ENCODE data around the gene HNRNPC. TPM values are rescaled to one million over a fixed set of nuclear protein-coding genes. Genes with fewer than 3 reads are reported as not detected.

The HNRNPC gene
- polyA plus RNA-seq, 1 donor (not counting 4 experiments of a cell fraction or from before 2014, with no cell fraction given): 871 TPM

DNA sequence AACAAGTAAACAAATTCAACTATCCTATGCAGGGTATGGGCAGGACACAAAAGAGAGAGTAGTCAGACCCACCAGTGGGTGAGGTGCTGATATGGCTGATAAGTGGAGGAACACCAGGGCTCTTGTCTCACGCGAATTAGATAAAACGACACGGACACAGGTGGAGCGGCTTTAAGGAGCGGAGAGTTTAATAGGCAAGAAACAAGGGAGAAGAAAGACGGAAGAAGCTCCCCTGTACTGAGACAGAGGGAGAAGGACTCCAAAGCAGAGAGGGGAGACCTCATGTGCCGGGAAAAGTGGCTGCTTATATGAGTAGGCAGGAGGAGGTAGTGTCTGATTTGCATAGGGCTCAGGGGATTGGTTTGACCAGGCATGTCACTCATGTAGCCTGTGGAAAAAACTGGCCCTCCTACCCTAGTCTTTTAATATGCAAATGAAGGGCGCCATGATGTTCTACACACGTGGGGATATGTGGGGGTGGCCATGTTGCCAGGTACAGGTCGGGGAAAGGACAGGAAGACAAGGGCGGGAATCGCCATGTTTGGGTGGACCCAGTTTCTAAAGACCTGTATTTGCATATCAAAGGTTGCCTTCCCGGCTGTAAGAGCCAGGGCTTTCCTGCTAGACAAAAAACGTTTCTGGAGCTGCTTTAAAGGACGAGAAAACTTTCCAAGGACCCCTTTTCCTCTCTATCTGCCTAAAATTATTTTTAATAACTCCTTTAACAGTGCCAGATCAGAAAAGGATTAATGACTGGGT lies 39.4 kb upstream of the HNRNPC start:
- Histone ChIP-seq H3K4me2 (ENCODE audit: control insufficient read depth, extremely low read depth, insufficient read depth, low read depth, low read length) (peak overlapping the region; percentile 95), H3K36me3 (ENCODE audit: control insufficient read depth in 2 of 2, extremely low read depth in 1 of 2, insufficient read depth in 2 of 2, low read length in 2 of 2) (no peaks in the 10 kb centered on the region), H3K27me3 (ENCODE audit: control insufficient read depth, extremely low read depth, insufficient read depth, low read length) (no peaks in the 10 kb centered on the region), H3K9me3 (ENCODE audit: control insufficient read depth, low read depth, low read length) (no peaks in the 10 kb centered on the region), H3K9ac (ENCODE audit: control insufficient read depth, extremely low read depth, insufficient read depth, low read length) (peak overlapping the region; percentile 80), H3K4me1 (ENCODE audit: control insufficient read depth, extremely low read depth, insufficient read depth, low read length) (peaks cover 8% of the 10 kb centered on the region), H4K20me1 (ENCODE audit: control insufficient read depth, extremely low read depth, insufficient read depth, low read length) (no peaks in the 10 kb centered on the region), H3K27ac (ENCODE audit: control insufficient read depth, insufficient read depth, low read length) (peak overlapping the region; percentile 78), H3K4me3 (ENCODE audit: control insufficient read depth in 2 of 3, extremely low read depth in 1 of 3, insufficient read depth in 2 of 3, low read depth in 1 of 3, low read length in 3 of 3) (peak overlapping the region; percentile 15 to 73 (median 67)), H3K79me2 (ENCODE audit: control insufficient read depth, insufficient read depth, low read length) (no peaks in the 10 kb centered on the region), H3K9me1 (ENCODE audit: control insufficient read depth, extremely low read depth, insufficient read depth, low read length) (no peaks in the 10 kb centered on the region), H2AFZ (ENCODE audit: control insufficient read depth, low read length) (peak overlapping the region; percentile 98)
- peak; percentile 38 for DNase-seq (ENCODE audit: low read depth, low spot score)
- TF ChIP-seq EZH2 (IDR thresholded peaks at IDR 0.05; ENCODE audit: low read length): no peak
- TF ChIP-seq, protein P1, sequence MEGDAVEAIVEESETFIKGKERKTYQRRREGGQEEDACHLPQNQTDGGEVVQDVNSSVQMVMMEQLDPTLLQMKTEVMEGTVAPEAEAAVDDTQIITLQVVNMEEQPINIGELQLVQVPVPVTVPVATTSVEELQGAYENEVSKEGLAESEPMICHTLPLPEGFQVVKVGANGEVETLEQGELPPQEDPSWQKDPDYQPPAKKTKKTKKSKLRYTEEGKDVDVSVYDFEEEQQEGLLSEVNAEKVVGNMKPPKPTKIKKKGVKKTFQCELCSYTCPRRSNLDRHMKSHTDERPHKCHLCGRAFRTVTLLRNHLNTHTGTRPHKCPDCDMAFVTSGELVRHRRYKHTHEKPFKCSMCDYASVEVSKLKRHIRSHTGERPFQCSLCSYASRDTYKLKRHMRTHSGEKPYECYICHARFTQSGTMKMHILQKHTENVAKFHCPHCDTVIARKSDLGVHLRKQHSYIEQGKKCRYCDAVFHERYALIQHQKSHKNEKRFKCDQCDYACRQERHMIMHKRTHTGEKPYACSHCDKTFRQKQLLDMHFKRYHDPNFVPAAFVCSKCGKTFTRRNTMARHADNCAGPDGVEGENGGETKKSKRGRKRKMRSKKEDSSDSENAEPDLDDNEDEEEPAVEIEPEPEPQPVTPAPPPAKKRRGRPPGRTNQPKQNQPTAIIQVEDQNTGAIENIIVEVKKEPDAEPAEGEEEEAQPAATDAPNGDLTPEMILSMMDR (optimal IDR thresholded peaks at IDR 0.05 in 1 of 3, IDR thresholded peaks at IDR 0.05 in 1 of 3, conservative IDR thresholded peaks at IDR 0.05 in 1 of 3; ENCODE audit: extremely low read depth in 1 of 3, insufficient read depth in 2 of 3, low read length in 3 of 3): no peak
- dilution Hi-C loops (cut with MboI; ENCODE audit: extremely low pct_ligation_motif_present, low sequenced_read_pairs): no loop called here
- FAIRE-seq: peak; percentile 92

DNA sequence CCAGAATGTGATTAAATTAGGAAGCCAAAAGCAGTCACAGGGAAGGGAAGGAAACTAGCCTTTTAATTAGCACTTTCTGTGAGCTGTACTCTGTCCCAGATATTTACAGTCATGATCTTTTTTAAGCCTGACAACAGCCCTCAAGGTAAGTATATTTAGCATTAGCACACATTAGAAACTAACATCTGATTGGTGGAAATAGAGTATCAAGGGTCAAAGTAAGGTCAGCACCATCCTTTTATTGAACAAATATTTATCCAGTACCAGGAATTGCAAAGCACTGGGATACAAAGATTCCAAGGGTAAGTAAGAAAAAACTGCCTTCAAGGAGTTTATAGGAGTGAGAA lies 38.9 kb upstream of the HNRNPC start:
- FAIRE-seq (no peak), DNase-seq (ENCODE audit: low read depth, low spot score) (no peak)
- Histone ChIP-seq H3K4me3 (ENCODE audit: control insufficient read depth in 2 of 3, extremely low read depth in 1 of 3, insufficient read depth in 2 of 3, low read depth in 1 of 3, low read length in 3 of 3) (peak overlapping the region; percentile 15 to 73 (median 67)), H4K20me1 (ENCODE audit: control insufficient read depth, extremely low read depth, insufficient read depth, low read length) (no peaks in the 10 kb centered on the region), H3K9ac (ENCODE audit: control insufficient read depth, extremely low read depth, insufficient read depth, low read length) (peak overlapping the region; percentile 80), H3K4me1 (ENCODE audit: control insufficient read depth, extremely low read depth, insufficient read depth, low read length) (peaks cover 8% of the 10 kb centered on the region), H3K36me3 (ENCODE audit: control insufficient read depth in 2 of 2, extremely low read depth in 1 of 2, insufficient read depth in 2 of 2, low read length in 2 of 2) (no peaks in the 10 kb centered on the region), H2AFZ (ENCODE audit: control insufficient read depth, low read length) (peak overlapping the region; percentile 98), H3K27me3 (ENCODE audit: control insufficient read depth, extremely low read depth, insufficient read depth, low read length) (no peaks in the 10 kb centered on the region), H3K9me1 (ENCODE audit: control insufficient read depth, extremely low read depth, insufficient read depth, low read length) (no peaks in the 10 kb centered on the region), H3K27ac (ENCODE audit: control insufficient read depth, insufficient read depth, low read length) (peak overlapping the region; percentile 78), H3K9me3 (ENCODE audit: control insufficient read depth, low read depth, low read length) (no peaks in the 10 kb centered on the region), H3K79me2 (ENCODE audit: control insufficient read depth, insufficient read depth, low read length) (no peaks in the 10 kb centered on the region), H3K4me2 (ENCODE audit: control insufficient read depth, extremely low read depth, insufficient read depth, low read depth, low read length) (peak overlapping the region; percentile 95)
- TF ChIP-seq EZH2 (IDR thresholded peaks at IDR 0.05; ENCODE audit: low read length): no peak
- TF ChIP-seq, protein P1 (optimal IDR thresholded peaks at IDR 0.05 in 1 of 3, IDR thresholded peaks at IDR 0.05 in 1 of 3, conservative IDR thresholded peaks at IDR 0.05 in 1 of 3; ENCODE audit: extremely low read depth in 1 of 3, insufficient read depth in 2 of 3, low read length in 3 of 3): no peak
- dilution Hi-C loops (cut with MboI; ENCODE audit: extremely low pct_ligation_motif_present, low sequenced_read_pairs): no loop called here
